Breast epithelium (tissue), 3 donors: ENCODE measurements around the gene CDK16.

ENCODE experiments used
- POLR2A ChIP-seq: fragments of 450-650 bp; IDR thresholded peaks from one replicate; pipeline ENCODE4 v1.6.1; 2016; ENCODE audit warnings: antibody characterized with exemption, mild to moderate bottlenecking, moderate library complexity
- POLR2AphosphoS5 ChIP-seq, 3 donors: sonication (generic); formaldehyde crosslinking; IDR thresholded peaks; one replicate each; pipeline ENCODE4 v1.6.1; 2017; ENCODE audit warnings: antibody characterized with exemption in 3 of 3
- TF ChIP-seq, protein P1 (sequence below), 3 donors: fragments of 450-650 bp; IDR thresholded peaks; one replicate each; pipeline ENCODE4 v1.5.1; 2016 to 2017; ENCODE audit warnings: antibody characterized with exemption in 3 of 3, mild to moderate bottlenecking in 3 of 3, moderate library complexity in 3 of 3

DNA sequence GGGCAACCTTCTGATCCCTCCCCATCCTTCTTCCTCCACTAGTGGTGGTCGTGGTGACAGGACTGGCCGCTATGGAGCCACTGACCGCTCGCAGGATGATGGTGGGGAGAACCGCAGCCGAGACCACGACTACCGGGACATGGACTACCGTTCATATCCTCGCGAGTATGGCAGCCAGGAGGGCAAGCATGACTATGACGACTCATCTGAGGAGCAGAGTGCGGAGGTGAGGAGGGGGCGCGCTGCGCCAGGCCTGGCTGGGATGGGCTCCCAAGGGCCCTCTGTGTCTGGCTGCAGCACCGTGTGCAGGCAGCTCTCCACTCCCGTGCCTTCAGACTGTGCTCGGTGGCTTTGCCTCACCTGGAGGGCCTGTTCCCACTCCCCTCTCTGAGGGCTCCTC, 49.2 kb upstream of the CDK16 start:
- TF ChIP-seq, protein P1, sequence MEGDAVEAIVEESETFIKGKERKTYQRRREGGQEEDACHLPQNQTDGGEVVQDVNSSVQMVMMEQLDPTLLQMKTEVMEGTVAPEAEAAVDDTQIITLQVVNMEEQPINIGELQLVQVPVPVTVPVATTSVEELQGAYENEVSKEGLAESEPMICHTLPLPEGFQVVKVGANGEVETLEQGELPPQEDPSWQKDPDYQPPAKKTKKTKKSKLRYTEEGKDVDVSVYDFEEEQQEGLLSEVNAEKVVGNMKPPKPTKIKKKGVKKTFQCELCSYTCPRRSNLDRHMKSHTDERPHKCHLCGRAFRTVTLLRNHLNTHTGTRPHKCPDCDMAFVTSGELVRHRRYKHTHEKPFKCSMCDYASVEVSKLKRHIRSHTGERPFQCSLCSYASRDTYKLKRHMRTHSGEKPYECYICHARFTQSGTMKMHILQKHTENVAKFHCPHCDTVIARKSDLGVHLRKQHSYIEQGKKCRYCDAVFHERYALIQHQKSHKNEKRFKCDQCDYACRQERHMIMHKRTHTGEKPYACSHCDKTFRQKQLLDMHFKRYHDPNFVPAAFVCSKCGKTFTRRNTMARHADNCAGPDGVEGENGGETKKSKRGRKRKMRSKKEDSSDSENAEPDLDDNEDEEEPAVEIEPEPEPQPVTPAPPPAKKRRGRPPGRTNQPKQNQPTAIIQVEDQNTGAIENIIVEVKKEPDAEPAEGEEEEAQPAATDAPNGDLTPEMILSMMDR (IDR thresholded peaks at IDR 0.05), result no peak
- TF ChIP-seq POLR2A, result no peak
- TF ChIP-seq POLR2AphosphoS5 (IDR thresholded peaks at IDR 0.05), result no peak
